DND-41 (cell line): ENCODE results near the gene TCERG1L.

Experiments
- EZH2 ChIP-seq: IDR thresholded peaks from 3 replicates; pipeline ENCODE4 v1.6.1; 2012; ENCODE audit warnings: borderline replicate concordance, low read depth, mild to moderate bottlenecking, moderate library complexity, low read length, inconsistent platforms; ENCODE audit not compliant: severe bottlenecking
- TF ChIP-seq, protein P1 (sequence below): IDR thresholded peaks from 2 replicates; pipeline ENCODE4 v1.5.1; 2012; ENCODE audit warnings: borderline replicate concordance, low read length, moderate library complexity, mild to moderate bottlenecking; ENCODE audit not compliant: poor library complexity, severe bottlenecking; ENCODE audit errors: extremely low read depth

DNA sequence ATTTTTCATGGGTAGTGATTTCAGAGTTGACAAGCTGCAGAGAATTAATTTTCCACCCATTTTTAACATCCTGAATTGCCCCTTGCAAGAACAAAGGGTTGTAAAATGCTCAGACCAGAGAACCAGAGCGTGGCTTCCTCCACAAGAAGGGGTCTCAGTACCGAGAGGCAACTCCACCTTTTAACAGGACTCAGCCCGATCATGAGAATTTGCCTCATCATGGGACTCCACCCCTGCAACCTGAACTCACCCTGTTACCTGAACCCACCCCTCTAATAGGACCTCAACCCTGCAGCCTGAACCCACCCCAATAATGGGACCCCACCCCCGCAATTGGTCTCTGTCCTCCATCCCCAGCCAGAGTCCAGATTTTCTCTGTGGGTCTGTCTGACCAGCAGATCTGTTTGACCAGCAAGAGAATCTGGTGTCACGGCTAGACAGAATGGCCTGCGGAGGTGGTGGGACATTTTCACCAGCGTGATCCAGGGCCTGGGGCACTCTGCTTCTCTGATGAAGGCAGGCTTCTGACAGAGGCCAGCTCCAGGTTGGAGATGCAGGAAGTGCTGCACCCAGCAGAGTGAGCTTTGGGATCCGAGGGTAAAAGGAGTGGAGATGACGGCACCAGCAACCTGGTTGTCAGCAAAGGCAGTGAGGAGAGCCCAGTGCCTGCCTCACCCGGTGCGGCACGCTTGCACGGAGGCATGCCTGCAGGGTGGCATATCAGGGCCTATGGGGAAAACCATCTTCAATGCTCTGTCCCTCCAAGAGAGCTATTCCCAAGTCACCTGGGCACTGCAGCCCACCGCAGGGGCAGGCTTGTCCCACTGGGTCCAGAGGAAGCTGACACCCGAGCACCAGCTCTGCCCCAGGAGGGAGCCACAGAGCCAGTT lies 136.6 kb downstream of the TCERG1L start:
- TF ChIP-seq EZH2, result no peak
- TF ChIP-seq, protein P1, sequence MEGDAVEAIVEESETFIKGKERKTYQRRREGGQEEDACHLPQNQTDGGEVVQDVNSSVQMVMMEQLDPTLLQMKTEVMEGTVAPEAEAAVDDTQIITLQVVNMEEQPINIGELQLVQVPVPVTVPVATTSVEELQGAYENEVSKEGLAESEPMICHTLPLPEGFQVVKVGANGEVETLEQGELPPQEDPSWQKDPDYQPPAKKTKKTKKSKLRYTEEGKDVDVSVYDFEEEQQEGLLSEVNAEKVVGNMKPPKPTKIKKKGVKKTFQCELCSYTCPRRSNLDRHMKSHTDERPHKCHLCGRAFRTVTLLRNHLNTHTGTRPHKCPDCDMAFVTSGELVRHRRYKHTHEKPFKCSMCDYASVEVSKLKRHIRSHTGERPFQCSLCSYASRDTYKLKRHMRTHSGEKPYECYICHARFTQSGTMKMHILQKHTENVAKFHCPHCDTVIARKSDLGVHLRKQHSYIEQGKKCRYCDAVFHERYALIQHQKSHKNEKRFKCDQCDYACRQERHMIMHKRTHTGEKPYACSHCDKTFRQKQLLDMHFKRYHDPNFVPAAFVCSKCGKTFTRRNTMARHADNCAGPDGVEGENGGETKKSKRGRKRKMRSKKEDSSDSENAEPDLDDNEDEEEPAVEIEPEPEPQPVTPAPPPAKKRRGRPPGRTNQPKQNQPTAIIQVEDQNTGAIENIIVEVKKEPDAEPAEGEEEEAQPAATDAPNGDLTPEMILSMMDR, result no peak
